HG02870 (cell line): ENCODE measurements around the gene EIF2B5.

ENCODE experiments used
- ATAC-seq: cut with Tn5 transposase; IDR thresholded peaks from one replicate; pipeline ENCODE4 v1.9.1; 2021; ENCODE audit warnings: mild to moderate bottlenecking, moderate library complexity; ENCODE audit not compliant: unreplicated experiment

EIF2B5 gene

GRCh38 chr3:184192889-184193288 is 57.7 kb downstream of the EIF2B5 start:
- ATAC-seq, result no peak

DNA sequence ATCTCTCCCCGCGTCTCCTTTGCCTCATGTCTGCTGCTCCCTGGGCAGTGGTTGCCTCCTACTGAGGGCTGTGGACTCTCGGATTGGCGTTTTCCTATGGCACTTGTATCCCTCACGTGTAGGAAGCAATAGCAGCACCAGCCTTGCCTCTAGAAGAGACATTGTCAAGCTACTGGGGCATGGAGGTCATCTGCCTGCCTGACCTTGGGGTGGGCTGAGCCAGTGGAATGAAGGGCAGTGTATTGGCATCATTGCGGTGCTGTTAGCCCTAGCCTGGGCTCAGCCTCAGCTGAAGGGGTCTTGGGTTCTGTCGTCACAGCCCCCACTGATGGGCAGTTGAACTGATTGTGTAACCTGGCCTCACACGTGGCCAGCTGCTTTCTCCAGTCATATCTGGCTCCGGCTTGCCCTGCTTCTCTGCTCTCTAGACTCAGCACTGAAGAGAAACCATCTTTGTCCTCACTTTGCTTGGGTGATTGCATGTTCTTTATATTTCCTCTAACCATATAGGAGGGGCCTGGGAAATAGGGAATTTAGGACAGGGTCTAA is 58.9 kb downstream of the EIF2B5 start:
- no peak for ATAC-seq
